Measurements from ENCODE around the gene PFN4.
"Not testable (repeated sequence)": the region's sequence is repeated elsewhere in the genome, so short reads cannot be mapped to it uniquely, and the experiment has no call there.

DNA sequence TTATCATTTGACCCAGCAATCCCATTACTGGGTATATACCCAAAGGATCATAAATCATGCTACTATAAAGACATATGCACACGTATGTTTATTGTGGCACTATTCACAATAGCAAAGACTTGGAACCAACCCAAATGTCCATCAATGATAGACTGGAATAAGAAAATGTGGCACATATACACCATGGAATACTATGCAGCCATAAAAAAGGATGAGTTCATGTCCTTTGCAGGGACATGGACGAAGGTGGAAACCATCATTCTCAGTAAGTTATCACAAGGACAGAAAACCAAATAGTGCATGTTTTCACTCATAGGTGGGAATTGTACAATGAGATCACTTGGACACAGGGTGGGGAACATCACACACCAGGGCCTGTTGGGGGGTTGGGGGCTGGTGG is 22.4 kb downstream of the PFN4 start:
- TF ChIP-seq, protein P1, sequence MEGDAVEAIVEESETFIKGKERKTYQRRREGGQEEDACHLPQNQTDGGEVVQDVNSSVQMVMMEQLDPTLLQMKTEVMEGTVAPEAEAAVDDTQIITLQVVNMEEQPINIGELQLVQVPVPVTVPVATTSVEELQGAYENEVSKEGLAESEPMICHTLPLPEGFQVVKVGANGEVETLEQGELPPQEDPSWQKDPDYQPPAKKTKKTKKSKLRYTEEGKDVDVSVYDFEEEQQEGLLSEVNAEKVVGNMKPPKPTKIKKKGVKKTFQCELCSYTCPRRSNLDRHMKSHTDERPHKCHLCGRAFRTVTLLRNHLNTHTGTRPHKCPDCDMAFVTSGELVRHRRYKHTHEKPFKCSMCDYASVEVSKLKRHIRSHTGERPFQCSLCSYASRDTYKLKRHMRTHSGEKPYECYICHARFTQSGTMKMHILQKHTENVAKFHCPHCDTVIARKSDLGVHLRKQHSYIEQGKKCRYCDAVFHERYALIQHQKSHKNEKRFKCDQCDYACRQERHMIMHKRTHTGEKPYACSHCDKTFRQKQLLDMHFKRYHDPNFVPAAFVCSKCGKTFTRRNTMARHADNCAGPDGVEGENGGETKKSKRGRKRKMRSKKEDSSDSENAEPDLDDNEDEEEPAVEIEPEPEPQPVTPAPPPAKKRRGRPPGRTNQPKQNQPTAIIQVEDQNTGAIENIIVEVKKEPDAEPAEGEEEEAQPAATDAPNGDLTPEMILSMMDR (IDR thresholded peaks at IDR 0.05 in 8 of 11, conservative IDR thresholded peaks at IDR 0.05 in 3 of 11), result not testable (repeated sequence)
- not testable (repeated sequence) for TF ChIP-seq POLR2A, POLR2AphosphoS5 (IDR thresholded peaks at IDR 0.05)

Measured in spleen (tissue), 7 donors.